Measurements from ENCODE around the gene LLGL2. TPM values are rescaled to one million over a fixed set of nuclear protein-coding genes. Genes with fewer than 3 reads are reported as not detected.

LLGL2 gene
- total RNA-seq, 6 experiments from 2014 or later, result 0.14 to 0.55 (median 0.46) TPM

DNA sequence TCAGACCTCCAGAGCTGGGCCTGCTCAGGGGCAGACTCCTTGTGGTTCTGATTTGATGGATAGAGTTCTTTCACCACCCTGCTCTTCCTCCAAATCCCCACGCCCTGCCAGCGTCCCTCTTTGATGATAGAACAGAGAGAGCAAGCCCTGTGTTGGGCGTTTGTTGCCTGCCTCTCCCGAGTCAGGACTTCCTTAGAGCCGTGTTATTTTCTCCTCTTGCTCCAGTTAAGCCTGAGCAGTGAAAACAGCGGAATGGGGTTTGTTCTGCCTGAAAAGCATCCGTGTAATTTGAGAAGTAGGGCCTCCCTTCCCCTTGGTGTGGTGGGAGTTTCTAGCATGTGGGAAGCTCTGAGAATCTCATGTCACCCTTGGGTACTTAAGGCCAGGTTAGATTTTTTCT, 47.0 kb upstream of the LLGL2 start:
- TF ChIP-seq, protein P1, sequence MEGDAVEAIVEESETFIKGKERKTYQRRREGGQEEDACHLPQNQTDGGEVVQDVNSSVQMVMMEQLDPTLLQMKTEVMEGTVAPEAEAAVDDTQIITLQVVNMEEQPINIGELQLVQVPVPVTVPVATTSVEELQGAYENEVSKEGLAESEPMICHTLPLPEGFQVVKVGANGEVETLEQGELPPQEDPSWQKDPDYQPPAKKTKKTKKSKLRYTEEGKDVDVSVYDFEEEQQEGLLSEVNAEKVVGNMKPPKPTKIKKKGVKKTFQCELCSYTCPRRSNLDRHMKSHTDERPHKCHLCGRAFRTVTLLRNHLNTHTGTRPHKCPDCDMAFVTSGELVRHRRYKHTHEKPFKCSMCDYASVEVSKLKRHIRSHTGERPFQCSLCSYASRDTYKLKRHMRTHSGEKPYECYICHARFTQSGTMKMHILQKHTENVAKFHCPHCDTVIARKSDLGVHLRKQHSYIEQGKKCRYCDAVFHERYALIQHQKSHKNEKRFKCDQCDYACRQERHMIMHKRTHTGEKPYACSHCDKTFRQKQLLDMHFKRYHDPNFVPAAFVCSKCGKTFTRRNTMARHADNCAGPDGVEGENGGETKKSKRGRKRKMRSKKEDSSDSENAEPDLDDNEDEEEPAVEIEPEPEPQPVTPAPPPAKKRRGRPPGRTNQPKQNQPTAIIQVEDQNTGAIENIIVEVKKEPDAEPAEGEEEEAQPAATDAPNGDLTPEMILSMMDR (IDR thresholded peaks at IDR 0.05), result no peak
- Mint-ChIP-seq H3K27me3 (ENCODE audit: insufficient read depth) (peaks cover 2% of the 10 kb centered on the region; the same call in 1 of the 2 replicates), H3K36me3 (ENCODE audit: low read depth) (no peaks in the 10 kb centered on the region), H3K4me1 (ENCODE audit: low read depth) (no peaks in the 10 kb centered on the region), H3K27ac (no peak overlapping the region), H3K4me3 (no peak overlapping the region), H3K9me3 (no peaks in the 10 kb centered on the region)
- no peak for DNase-seq

DNA sequence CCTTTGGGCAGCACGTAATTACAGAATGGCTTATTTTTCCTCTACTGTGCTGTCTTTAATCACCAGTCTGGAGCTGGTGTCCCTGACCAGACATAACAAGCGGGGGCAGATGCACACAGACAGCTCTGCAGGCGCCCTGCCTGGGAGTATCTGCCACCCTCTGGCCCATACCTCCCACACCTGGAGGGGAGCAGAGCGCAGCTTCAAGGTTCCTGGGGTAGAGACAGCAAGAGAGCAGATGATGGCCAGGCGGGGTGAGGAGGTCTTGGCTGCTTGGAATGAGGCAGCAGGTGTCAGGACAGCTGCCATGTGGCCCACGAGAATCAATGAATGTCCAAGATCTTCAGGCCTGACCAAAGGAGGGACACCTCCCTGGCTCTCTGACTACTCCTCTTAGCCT, 45.2 kb upstream of the LLGL2 start:
- H3K36me3 Mint-ChIP-seq (ENCODE audit: low read depth), result no peaks in the 10 kb centered on the region
- no peak overlapping the region for H3K27ac Mint-ChIP-seq
- TF ChIP-seq, protein P1 (IDR thresholded peaks at IDR 0.05), result no peak
- no peaks in the 10 kb centered on the region for H3K4me1 Mint-ChIP-seq (ENCODE audit: low read depth)
- H3K27me3 Mint-ChIP-seq (ENCODE audit: insufficient read depth), result peaks cover 2% of the 10 kb centered on the region; the same call in 1 of the 2 replicates
- no peak overlapping the region for H3K4me3 Mint-ChIP-seq
- no peak for DNase-seq
- no peaks in the 10 kb centered on the region for H3K9me3 Mint-ChIP-seq

DNA sequence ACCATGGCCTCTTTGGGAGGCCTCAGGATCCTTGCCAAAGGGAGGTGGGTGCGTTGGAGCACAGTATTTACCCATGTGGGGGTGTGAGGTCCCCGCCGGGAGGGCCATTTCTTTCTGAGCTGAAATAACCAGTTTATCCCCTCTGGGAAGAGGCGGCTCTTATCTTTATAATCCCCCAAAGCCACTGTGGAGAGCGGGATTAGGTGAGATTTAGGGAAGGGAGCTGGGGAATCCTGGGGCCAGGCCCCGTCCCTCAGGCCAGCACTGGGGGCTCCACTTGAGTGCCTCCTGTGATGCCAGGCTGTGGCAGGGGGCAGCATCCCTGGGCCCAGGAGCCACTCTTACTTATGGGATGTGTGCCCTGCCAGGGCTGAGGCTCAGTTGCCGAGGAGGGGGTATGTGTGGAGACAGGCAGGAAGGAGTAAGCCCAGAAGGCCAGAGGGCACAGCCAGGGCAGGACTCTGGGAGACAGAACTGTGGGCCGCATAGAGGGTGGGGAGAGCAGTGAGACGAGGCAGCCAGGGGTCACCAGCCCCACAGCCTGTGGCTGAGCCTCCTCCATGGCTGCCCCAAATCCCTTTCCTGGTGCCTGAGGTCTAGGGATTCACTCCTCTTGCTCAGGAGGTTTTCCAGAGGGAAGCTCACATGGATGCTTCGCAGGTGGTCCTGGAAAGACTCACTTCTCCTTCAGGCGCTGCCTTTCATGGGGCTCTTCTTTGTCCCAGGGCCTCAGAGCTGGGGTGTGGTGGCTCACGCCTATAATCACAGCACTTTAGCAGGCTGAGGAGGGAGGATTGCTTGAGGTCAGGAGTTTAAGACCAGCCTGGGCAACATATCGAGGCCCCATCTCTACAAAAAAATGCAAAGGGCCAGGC, 44.1 kb upstream of the LLGL2 start:
- Mint-ChIP-seq H3K27me3 (ENCODE audit: insufficient read depth) (peaks cover 2% of the 10 kb centered on the region; the same call in 1 of the 2 replicates), H3K4me1 (ENCODE audit: low read depth) (no peaks in the 10 kb centered on the region), H3K36me3 (ENCODE audit: low read depth) (no peaks in the 10 kb centered on the region), H3K4me3 (no peak overlapping the region), H3K9me3 (no peaks in the 10 kb centered on the region), H3K27ac (no peak overlapping the region)
- TF ChIP-seq, protein P1 (IDR thresholded peaks at IDR 0.05), result no peak
- DNase-seq, result no peak

DNA sequence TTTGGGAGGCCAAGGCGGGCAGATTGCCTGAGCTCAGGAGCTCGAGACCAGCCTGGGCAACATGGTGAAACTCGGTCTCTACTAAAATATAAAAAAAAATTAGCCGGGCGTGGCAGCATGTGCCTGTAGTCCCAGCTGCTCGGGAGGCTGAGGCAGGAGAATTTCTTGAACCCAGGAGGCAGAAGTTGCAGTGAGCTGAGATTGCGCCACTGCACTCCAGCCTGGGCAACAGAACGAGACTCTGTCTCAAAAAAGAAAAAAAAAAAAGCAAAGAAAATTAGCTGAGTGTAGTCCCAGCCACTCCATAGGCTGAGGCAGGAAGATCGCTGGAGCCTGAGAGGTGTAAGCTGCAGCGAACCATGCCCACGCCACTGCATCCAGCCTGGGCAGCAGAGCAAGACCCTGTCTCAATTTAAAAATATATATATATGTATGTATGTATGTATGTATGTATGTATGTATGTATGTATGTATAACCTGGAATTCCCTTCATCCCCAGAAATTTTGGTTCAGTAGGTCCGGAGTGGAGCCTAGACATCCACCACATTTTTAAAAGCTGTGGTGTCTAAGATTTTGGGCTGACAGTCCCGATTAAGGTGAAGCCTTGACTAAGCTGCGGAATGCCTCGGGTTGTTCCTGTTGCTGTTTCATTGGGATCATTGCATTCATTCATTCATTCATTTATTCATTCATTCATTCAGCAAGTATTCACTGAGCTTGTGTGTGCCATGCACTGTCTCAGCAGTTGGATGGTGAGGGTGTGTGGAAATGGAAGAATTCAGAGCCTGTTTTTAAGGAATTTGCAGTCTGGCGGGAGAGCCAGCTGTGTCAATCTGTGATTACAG, 43.2 kb upstream of the LLGL2 start:
- peaks cover 2% of the 10 kb centered on the region; the same call in 1 of the 2 replicates for H3K27me3 Mint-ChIP-seq (ENCODE audit: insufficient read depth)
- DNase-seq, result no peak
- H3K9me3 Mint-ChIP-seq, result no peaks in the 10 kb centered on the region
- no peaks in the 10 kb centered on the region for H3K36me3 Mint-ChIP-seq (ENCODE audit: low read depth)
- no peak overlapping the region for H3K27ac Mint-ChIP-seq
- TF ChIP-seq, protein P1 (IDR thresholded peaks at IDR 0.05), result no peak
- no peak overlapping the region for H3K4me3 Mint-ChIP-seq
- H3K4me1 Mint-ChIP-seq (ENCODE audit: low read depth), result no peaks in the 10 kb centered on the region

DNA sequence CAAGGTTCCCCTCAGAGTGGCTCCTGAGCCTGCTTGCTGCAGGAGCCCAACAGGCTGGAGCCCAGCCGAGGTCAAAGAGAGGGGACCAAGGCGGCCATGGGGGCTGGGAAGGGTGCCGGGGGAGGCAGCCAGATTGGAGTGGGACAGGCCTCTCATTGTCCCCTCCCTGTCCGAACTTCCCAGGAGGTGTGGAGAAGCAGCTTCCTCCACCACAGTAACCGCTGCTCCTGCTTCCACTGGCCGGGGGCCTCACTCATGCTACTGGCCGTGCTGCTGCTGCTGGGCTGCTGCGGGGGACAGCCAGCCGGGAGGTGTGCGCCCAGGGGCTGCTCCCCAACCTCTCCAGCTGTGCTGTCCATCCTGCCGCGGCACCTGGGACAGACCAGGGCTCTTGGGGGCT, 39.8 kb upstream of the LLGL2 start:
- no peak overlapping the region for H3K27ac Mint-ChIP-seq
- H3K9me3 Mint-ChIP-seq, result no peaks in the 10 kb centered on the region
- DNase-seq, result no peak
- no peak overlapping the region for H3K4me3 Mint-ChIP-seq
- TF ChIP-seq, protein P1 (IDR thresholded peaks at IDR 0.05), result no peak
- no peaks in the 10 kb centered on the region; the same call in 1 of the 2 replicates for H3K27me3 Mint-ChIP-seq (ENCODE audit: insufficient read depth)
- no peaks in the 10 kb centered on the region for H3K4me1 Mint-ChIP-seq (ENCODE audit: low read depth)
- no peaks in the 10 kb centered on the region for H3K36me3 Mint-ChIP-seq (ENCODE audit: low read depth)

Measured in HFFc6 (cell line).